ENCODE results near the gene UBR1. TPM values are rescaled to one million over a fixed set of nuclear protein-coding genes. Genes with fewer than 3 reads are reported as not detected.

The UBR1 gene
- total and polyA plus RNA-seq, 2 donors from 2014 or later, result 6.0 to 36.9 TPM

DNA sequence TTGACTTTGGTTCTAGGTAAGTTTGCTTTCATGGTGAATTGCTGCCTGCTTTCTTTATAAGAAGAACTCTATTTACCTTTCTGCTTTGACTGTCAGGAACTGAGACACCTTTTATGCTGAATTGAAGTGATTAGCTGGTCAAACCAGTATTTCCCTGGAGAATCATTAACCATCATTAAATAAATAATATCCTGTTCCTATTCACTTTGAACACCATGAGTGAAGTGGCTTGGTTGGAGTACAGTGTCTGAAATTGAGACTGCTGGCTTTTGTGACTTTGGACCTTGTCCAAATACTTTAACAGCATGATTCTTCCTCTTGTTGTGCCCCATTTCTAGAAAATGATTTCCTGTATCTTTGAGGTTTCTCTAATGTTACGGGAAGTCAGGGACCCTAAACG lies 21.9 kb upstream of the UBR1 start:
- DNase-seq (peak in 2 of 5 donors; percentile 50 to 58), FAIRE-seq (no peak)
- H3K27ac ChIP-seq (ENCODE audit: low read depth in 2 of 2, low read length in 2 of 2), result no peak overlapping the region
- H3K36me3 ChIP-seq (ENCODE audit: control insufficient read depth in 2 of 3, insufficient read depth in 3 of 3, low read length in 3 of 3), result no peaks in the 10 kb centered on the region
- TF ChIP-seq, protein P1, sequence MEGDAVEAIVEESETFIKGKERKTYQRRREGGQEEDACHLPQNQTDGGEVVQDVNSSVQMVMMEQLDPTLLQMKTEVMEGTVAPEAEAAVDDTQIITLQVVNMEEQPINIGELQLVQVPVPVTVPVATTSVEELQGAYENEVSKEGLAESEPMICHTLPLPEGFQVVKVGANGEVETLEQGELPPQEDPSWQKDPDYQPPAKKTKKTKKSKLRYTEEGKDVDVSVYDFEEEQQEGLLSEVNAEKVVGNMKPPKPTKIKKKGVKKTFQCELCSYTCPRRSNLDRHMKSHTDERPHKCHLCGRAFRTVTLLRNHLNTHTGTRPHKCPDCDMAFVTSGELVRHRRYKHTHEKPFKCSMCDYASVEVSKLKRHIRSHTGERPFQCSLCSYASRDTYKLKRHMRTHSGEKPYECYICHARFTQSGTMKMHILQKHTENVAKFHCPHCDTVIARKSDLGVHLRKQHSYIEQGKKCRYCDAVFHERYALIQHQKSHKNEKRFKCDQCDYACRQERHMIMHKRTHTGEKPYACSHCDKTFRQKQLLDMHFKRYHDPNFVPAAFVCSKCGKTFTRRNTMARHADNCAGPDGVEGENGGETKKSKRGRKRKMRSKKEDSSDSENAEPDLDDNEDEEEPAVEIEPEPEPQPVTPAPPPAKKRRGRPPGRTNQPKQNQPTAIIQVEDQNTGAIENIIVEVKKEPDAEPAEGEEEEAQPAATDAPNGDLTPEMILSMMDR (IDR thresholded peaks at IDR 0.05; ENCODE audit: borderline replicate concordance, extremely low read depth, insufficient read depth), result no peak
- H3K9ac ChIP-seq (ENCODE audit: low read length in 3 of 3), result no peak overlapping the region
- H3K9me3 ChIP-seq (ENCODE audit: control insufficient read depth in 2 of 3, insufficient read depth in 1 of 3, low read length in 3 of 3), result no peaks in the 10 kb centered on the region
- intact Hi-C loops (cut with DNase I), result no loop called here
- no peaks in the 10 kb centered on the region for H3K27me3 ChIP-seq (ENCODE audit: control insufficient read depth, insufficient read depth, low read length)
- no peak overlapping the region for H3K4me3 ChIP-seq (ENCODE audit: low read length in 3 of 3)
- no peaks in the 10 kb centered on the region for H3K4me1 ChIP-seq (ENCODE audit: control insufficient read depth in 2 of 3, insufficient read depth in 2 of 3, low read depth in 1 of 3, low read length in 3 of 3)

DNA sequence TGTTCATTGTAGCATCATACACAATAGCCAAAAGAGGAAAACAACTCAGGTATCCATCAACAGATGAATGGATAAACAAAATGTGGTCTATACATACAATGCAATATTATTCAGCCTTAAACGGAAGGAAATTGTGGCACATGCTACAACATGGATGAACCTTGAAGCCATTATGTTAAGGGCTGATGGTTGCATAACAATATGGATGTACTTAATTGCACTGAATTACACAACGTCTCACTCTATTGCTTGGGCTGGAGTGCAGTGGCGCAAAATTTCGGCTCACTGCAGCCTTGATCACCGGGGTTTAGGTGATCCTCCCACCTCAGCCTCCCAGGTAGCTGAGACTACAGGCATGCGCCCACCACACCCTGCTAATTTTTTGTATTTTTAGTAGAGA lies 20.5 kb upstream of the UBR1 start:
- no peaks in the 10 kb centered on the region for H3K9me3 ChIP-seq (ENCODE audit: control insufficient read depth in 2 of 3, insufficient read depth in 1 of 3, low read length in 3 of 3)
- H3K27me3 ChIP-seq (ENCODE audit: control insufficient read depth, insufficient read depth, low read length), result no peaks in the 10 kb centered on the region
- H3K4me3 ChIP-seq (ENCODE audit: low read length in 3 of 3), result no peak overlapping the region
- FAIRE-seq (no peak), DNase-seq (no peak)
- H3K4me1 ChIP-seq (ENCODE audit: control insufficient read depth in 2 of 3, insufficient read depth in 2 of 3, low read depth in 1 of 3, low read length in 3 of 3), result no peaks in the 10 kb centered on the region
- TF ChIP-seq, protein P1 (IDR thresholded peaks at IDR 0.05; ENCODE audit: borderline replicate concordance, extremely low read depth, insufficient read depth), result no peak
- intact Hi-C loops (cut with DNase I), result no loop called here
- H3K27ac ChIP-seq (ENCODE audit: low read depth in 2 of 2, low read length in 2 of 2), result no peak overlapping the region
- no peak overlapping the region for H3K9ac ChIP-seq (ENCODE audit: low read length in 3 of 3)
- no peaks in the 10 kb centered on the region for H3K36me3 ChIP-seq (ENCODE audit: control insufficient read depth in 2 of 3, insufficient read depth in 3 of 3, low read length in 3 of 3)

DNA sequence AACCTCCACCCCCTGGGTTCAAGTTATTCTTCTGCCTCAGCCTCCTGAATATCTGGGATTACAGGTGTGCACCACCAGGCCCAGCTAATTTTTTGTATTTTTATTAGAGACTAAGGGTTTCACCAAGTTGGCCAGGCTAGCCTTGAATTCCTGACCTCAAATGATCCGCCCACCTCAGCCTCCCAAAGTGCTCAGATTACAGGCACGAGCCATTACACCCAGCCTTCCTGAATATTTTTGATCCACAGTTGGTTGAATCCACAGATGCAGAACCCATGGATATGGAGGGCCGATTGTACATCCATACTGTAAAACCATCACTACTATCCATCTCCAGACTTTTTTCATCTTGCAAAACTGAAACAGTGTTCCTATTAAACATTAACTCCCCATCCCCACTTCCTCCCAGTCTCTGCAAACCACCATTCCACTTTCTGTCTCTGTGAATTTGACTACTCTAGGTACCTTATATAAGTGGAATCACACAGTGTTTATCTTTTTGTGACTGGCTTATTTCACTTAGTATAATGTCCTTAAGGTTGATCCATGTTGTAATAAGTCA lies 19.3 kb upstream of the UBR1 start:
- peak in 3 of 5 donors; percentile 18 to 58 (median 42) for DNase-seq
- Histone ChIP-seq H3K9ac (ENCODE audit: low read length in 3 of 3) (no peak overlapping the region), H3K27ac (ENCODE audit: low read depth in 2 of 2, low read length in 2 of 2) (no peak overlapping the region), H3K4me3 (ENCODE audit: low read length in 3 of 3) (no peak overlapping the region), H3K27me3 (ENCODE audit: control insufficient read depth, insufficient read depth, low read length) (no peaks in the 10 kb centered on the region), H3K9me3 (ENCODE audit: control insufficient read depth in 2 of 3, insufficient read depth in 1 of 3, low read length in 3 of 3) (no peaks in the 10 kb centered on the region), H3K36me3 (ENCODE audit: control insufficient read depth in 2 of 3, insufficient read depth in 3 of 3, low read length in 3 of 3) (no peaks in the 10 kb centered on the region), H3K4me1 (ENCODE audit: control insufficient read depth in 2 of 3, insufficient read depth in 2 of 3, low read depth in 1 of 3, low read length in 3 of 3) (no peaks in the 10 kb centered on the region)
- intact Hi-C loops (cut with DNase I), result no loop called here
- FAIRE-seq, result no peak
- TF ChIP-seq, protein P1 (IDR thresholded peaks at IDR 0.05; ENCODE audit: borderline replicate concordance, extremely low read depth, insufficient read depth), result no peak

DNA sequence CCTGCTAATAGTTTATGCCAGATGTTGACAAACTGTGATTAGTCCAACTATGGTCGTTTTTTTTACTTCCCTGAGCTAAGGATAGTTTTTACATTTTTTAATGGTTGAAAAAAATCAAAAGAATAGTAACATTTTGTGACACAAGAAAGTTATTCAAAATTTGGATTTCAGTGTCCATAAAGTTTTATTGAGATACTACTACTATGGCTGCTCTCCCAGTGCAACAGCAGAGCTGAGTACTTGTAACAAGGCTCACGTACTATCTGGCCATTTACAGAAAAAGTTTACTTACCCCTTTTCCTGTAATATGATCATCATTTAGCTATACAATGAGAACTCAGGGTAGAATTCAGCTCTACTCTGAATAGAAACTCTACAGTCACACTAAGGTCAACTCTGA lies 16.0 kb upstream of the UBR1 start:
- FAIRE-seq (no peak), DNase-seq (no peak)
- Histone ChIP-seq H3K4me3 (ENCODE audit: low read length in 3 of 3) (no peak overlapping the region), H3K9me3 (ENCODE audit: control insufficient read depth in 2 of 3, insufficient read depth in 1 of 3, low read length in 3 of 3) (no peaks in the 10 kb centered on the region), H3K36me3 (ENCODE audit: control insufficient read depth in 2 of 3, insufficient read depth in 3 of 3, low read length in 3 of 3) (no peaks in the 10 kb centered on the region), H3K4me1 (ENCODE audit: control insufficient read depth in 2 of 3, insufficient read depth in 2 of 3, low read depth in 1 of 3, low read length in 3 of 3) (no peaks in the 10 kb centered on the region), H3K27ac (ENCODE audit: low read depth in 2 of 2, low read length in 2 of 2) (no peak overlapping the region), H3K27me3 (ENCODE audit: control insufficient read depth, insufficient read depth, low read length) (no peaks in the 10 kb centered on the region), H3K9ac (ENCODE audit: low read length in 3 of 3) (no peak overlapping the region)
- intact Hi-C loops (cut with DNase I), result no loop called here
- TF ChIP-seq, protein P1 (IDR thresholded peaks at IDR 0.05; ENCODE audit: borderline replicate concordance, extremely low read depth, insufficient read depth), result no peak
